Stimulated activated memory B cell treated with anti-CD40 and anti-IgM and Interleukin-4, amounts not matched to agents 10 μg/mL and 1 μg/mL and 100 μg/mL, for 72 hours (primary cell): ENCODE results near the gene UCN2.
"Not testable (repeated sequence)": the region's sequence is repeated elsewhere in the genome, so short reads cannot be mapped to it uniquely, and the experiment has no call there.

Experiments used
- ATAC-seq: fragments of 150-1000 bp; cut with Tn5 transposase; 2 replicates; pipeline ENCODE4 v1.10.0; 2021
- H3K27ac Mint-ChIP-seq: one replicate; pipeline ENCODE4 v1.8.0; 2022; ENCODE audit warnings: mild to moderate bottlenecking, mixed read lengths
- H3K27me3 Mint-ChIP-seq: one replicate; pipeline ENCODE4 v1.8.0; 2022; ENCODE audit warnings: mixed read lengths
- H3K36me3 Mint-ChIP-seq: one replicate; pipeline ENCODE4 v1.8.0; 2022; ENCODE audit warnings: mixed read lengths
- H3K4me1 Mint-ChIP-seq: one replicate; pipeline ENCODE4 v1.8.0; 2022; ENCODE audit warnings: mixed read lengths
- H3K4me3 Mint-ChIP-seq: one replicate; pipeline ENCODE4 v1.8.0; 2022; ENCODE audit warnings: mild to moderate bottlenecking, moderate library complexity, mixed read lengths
- H3K9me3 Mint-ChIP-seq: one replicate; pipeline ENCODE4 v1.8.0; 2022; ENCODE audit warnings: mixed read lengths

Gene UCN2

GRCh38 chr3:48556796-48557626 is 6.6 kb downstream of the UCN2 start, which contains the start of gene PFKFB4:
Gene PFKFB4, minus strand, starts transcription at chr3:48556803. Its CDS starts 26 bp downstream, at chr3:48556777.
- no peaks in the 10 kb centered on the region for H3K27me3 Mint-ChIP-seq
- no peaks in the 10 kb centered on the region for H3K36me3 Mint-ChIP-seq
- H3K9me3 Mint-ChIP-seq, result no peaks in the 10 kb centered on the region
- ATAC-seq, result peak; percentile 95
- peak within 1 kb of the TSS; percentile 79 for H3K27ac Mint-ChIP-seq
- peak within 1 kb of the TSS; percentile 78 for H3K4me3 Mint-ChIP-seq
- peaks cover 47% of the 10 kb centered on the region for H3K4me1 Mint-ChIP-seq

GRCh38 chr3:48555949-48556795 is 7.4 kb downstream of the UCN2 start:
- H3K4me3 Mint-ChIP-seq, result peak overlapping the region; percentile 78
- ATAC-seq, result peak; percentile 0
- H3K9me3 Mint-ChIP-seq, result no peaks in the 10 kb centered on the region
- H3K4me1 Mint-ChIP-seq, result peaks cover 44% of the 10 kb centered on the region
- H3K27ac Mint-ChIP-seq, result peak overlapping the region; percentile 79
- H3K36me3 Mint-ChIP-seq, result no peaks in the 10 kb centered on the region
- H3K27me3 Mint-ChIP-seq, result no peaks in the 10 kb centered on the region

GRCh38 chr3:48555231-48555948 is 8.2 kb downstream of the UCN2 start:
- H3K27me3 Mint-ChIP-seq, result no peaks in the 10 kb centered on the region
- ATAC-seq, result no peak
- no peaks in the 10 kb centered on the region for H3K9me3 Mint-ChIP-seq
- H3K4me1 Mint-ChIP-seq, result peaks cover 37% of the 10 kb centered on the region
- H3K36me3 Mint-ChIP-seq, result no peaks in the 10 kb centered on the region
- no peak overlapping the region for H3K27ac Mint-ChIP-seq
- H3K4me3 Mint-ChIP-seq, result peak overlapping the region; percentile 38

- ATAC-seq, result no peak
- Mint-ChIP-seq H3K36me3 (no peaks in the 10 kb centered on the region), H3K27me3 (no peaks in the 10 kb centered on the region), H3K4me3 (no peak overlapping the region), H3K4me1 (peaks cover 27% of the 10 kb centered on the region), H3K9me3 (no peaks in the 10 kb centered on the region), H3K27ac (no peak overlapping the region)
Observed at GRCh38 chr3:48553886-48554845, 9.4 kb downstream of the UCN2 start.

GRCh38 chr3:48553361-48553760 is 10.2 kb downstream of the UCN2 start:
- Mint-ChIP-seq H3K9me3 (no peaks in the 10 kb centered on the region), H3K27me3 (no peaks in the 10 kb centered on the region), H3K4me1 (peaks cover 19% of the 10 kb centered on the region), H3K4me3 (no peak overlapping the region), H3K36me3 (no peaks in the 10 kb centered on the region), H3K27ac (no peak overlapping the region)
- ATAC-seq, result no peak

GRCh38 chr3:48552111-48552951 is 11.2 kb downstream of the UCN2 start:
- no peaks in the 10 kb centered on the region for H3K9me3 Mint-ChIP-seq
- no peak for ATAC-seq
- H3K27ac Mint-ChIP-seq, result no peak overlapping the region
- H3K27me3 Mint-ChIP-seq, result no peaks in the 10 kb centered on the region
- no peaks in the 10 kb centered on the region for H3K36me3 Mint-ChIP-seq
- H3K4me1 Mint-ChIP-seq, result peaks cover 11% of the 10 kb centered on the region
- no peak overlapping the region for H3K4me3 Mint-ChIP-seq

- H3K9me3 Mint-ChIP-seq, H3K4me3 Mint-ChIP-seq, H3K4me1 Mint-ChIP-seq, H3K36me3 Mint-ChIP-seq, H3K27me3 Mint-ChIP-seq, H3K27ac Mint-ChIP-seq, ATAC-seq: not testable (repeated sequence)
Observed at GRCh38 chr3:48551651-48552050, 11.9 kb downstream of the UCN2 start.

- ATAC-seq, result peak; percentile 91
- H3K4me1 Mint-ChIP-seq, result no peaks in the 10 kb centered on the region
- no peak overlapping the region for H3K27ac Mint-ChIP-seq
- H3K4me3 Mint-ChIP-seq, result no peak overlapping the region
- H3K36me3 Mint-ChIP-seq, result no peaks in the 10 kb centered on the region
- no peaks in the 10 kb centered on the region for H3K9me3 Mint-ChIP-seq
- no peaks in the 10 kb centered on the region for H3K27me3 Mint-ChIP-seq
Observed at GRCh38 chr3:48548729-48549705, 14.6 kb downstream of the UCN2 start.

GRCh38 chr3:48548126-48548525 is 15.5 kb downstream of the UCN2 start:
- H3K27me3 Mint-ChIP-seq, result no peaks in the 10 kb centered on the region
- no peaks in the 10 kb centered on the region for H3K36me3 Mint-ChIP-seq
- H3K4me3 Mint-ChIP-seq, result no peak overlapping the region
- H3K27ac Mint-ChIP-seq, result no peak overlapping the region
- no peaks in the 10 kb centered on the region for H3K9me3 Mint-ChIP-seq
- no peak for ATAC-seq
- H3K4me1 Mint-ChIP-seq, result no peaks in the 10 kb centered on the region

- Mint-ChIP-seq H3K27ac (no peak overlapping the region), H3K36me3 (no peaks in the 10 kb centered on the region), H3K4me1 (no peaks in the 10 kb centered on the region), H3K27me3 (no peaks in the 10 kb centered on the region), H3K9me3 (no peaks in the 10 kb centered on the region), H3K4me3 (no peak overlapping the region)
- no peak for ATAC-seq
Observed at GRCh38 chr3:48546203-48546829, 17.3 kb downstream of the UCN2 start.

- Mint-ChIP-seq H3K36me3 (no peaks in the 10 kb centered on the region), H3K9me3 (no peaks in the 10 kb centered on the region), H3K4me3 (no peak overlapping the region), H3K4me1 (no peaks in the 10 kb centered on the region), H3K27me3 (no peaks in the 10 kb centered on the region), H3K27ac (no peak overlapping the region)
- ATAC-seq, result no peak
Observed at GRCh38 chr3:48544141-48544540, 19.4 kb downstream of the UCN2 start.

GRCh38 chr3:48543271-48543866 is 20.2 kb downstream of the UCN2 start:
- Mint-ChIP-seq H3K9me3 (no peaks in the 10 kb centered on the region), H3K4me1 (no peaks in the 10 kb centered on the region), H3K4me3 (no peak overlapping the region), H3K27me3 (no peaks in the 10 kb centered on the region), H3K36me3 (no peaks in the 10 kb centered on the region), H3K27ac (no peak overlapping the region)
- no peak for ATAC-seq
